Measurements from ENCODE around the gene F7.
"Not testable (repeated sequence)": the region's sequence is repeated elsewhere in the genome, so short reads cannot be mapped to it uniquely, and the experiment has no call there.

The F7 gene

DNA sequence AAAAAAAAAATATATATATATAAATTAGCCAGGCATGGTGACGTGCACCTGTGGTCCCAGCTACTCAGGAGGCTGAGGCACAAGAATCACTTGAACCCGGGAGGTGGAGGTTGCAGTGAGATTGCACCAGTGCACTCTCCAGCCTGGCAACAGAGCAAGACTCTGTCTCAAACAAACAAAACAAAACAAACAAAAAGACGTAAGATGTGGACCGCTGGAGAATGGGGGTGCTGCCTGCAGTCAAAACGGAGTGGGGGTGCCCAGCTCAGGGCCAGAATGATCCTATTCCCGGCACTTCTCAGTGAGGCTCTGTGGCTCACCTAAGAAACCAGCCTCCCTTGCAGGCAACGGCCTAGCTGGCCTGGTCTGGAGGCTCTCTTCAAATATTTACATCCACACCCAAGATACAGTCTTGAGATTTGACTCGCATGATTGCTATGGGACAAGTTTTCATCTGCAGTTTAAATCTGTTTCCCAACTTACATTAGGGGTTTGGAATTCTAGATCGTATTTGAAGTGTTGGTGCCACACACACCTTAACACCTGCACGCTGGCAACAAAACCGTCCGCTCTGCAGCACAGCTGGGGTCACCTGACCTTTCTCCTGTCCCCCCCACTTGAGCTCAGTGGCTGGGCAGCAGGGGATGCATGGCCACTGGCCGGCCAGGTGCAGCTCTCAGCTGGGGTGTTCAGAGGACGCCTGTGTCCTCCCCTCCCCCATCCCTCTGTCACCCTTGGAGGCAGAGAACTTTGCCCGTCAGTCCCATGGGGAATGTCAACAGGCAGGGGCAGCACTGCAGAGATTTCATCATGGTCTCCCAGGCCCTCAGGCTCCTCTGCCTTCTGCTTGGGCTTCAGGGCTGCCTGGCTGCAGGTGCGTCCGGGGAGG, at the start of gene F7:
Gene F7, plus strand, starts transcription at position 760 of the 889 bp plus-strand sequence. Its CDS starts 51 bp downstream, at position 811.
- DNase-seq (ENCODE audit: low spot score), result no peak

DNA sequence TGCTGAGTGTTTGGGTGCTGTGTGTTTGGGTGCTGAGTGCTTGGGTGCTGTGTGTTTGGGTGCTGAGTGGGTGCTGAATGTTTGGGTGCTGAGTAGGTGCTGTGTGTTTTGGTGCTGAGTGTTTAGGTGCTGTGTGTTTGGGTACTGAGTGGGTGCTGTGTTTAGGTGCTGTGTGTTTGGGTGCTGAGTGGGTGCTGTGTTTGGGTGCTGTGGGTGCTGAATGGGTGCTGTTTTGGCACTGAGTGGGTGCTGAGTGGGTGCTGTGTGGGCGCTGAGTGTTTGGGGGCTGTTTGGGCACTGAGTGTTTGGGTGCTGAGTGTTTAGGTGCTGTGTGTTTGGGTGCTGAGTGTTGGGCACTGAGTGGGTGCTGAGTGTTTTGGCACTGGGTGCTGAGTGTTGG, 48.5 kb upstream of the F7 start:
- DNase-seq (ENCODE audit: low spot score), result no peak

DNA sequence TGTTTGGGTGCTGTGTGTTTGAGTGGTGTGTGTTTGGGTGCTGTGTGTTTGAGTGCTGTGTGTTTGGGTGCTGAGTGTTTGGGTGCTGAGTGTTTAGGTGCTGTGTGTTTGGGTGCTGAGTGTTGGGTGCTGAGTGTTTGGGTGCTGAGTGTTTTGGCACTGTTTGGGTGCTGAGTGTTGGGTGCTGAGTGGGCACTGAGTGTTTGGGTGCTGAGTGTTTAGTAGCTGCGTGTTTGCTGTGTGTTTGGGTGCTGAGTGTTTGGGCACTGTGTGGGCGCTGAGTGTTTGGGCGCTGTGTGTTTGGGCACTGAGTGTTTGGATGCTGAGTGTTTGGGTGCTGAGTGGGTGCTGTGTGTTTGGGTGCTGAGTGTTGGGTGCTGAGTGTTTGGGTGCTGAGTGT, 48.0 kb upstream of the F7 start:
- DNase-seq (ENCODE audit: low spot score), result not testable (repeated sequence)

DNA sequence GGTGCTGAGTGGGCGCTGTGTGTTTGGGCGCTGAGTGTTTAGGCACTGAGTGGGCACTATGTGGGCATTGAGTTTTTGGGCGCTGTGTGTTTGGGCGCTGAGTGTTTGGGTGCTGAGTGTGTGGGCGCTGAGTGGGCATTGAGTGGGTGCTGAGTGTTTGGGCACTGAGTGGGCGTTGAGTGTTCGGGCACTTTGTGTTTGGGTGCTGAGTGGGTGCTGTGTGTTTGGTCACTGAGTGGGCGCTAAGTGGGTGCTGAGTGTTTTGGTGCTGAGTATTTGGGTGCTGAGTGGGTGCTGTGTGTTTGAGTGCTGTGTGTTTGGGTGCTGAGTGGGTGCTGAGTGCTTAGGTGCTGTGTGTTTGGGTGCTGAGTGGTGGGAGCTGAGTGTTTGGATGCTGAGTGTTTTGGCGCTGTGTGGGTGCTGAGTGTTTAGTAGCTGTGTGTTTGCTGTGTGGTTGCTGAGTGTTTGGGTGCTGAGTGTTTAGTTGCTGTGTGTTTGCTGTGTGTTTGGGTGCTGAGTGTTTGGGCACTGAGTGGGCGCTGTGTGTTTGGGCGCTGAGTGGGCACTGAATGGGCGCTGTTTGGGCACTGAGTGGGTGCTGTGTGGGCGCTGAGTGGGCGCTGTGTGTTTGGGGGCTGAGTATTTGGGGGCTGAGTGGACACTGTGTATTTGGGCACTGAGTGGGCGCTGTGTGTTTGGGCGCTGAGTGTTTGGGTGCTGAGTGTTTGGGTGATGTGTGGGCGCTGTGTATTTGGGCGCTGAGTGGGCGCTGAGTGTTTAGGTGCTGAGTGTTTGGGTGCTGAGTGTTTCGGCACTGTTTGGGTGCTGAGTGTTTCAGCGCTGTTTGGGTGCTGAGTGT, 47.2 kb upstream of the F7 start:
- DNase-seq (ENCODE audit: low spot score), result no peak

DNA sequence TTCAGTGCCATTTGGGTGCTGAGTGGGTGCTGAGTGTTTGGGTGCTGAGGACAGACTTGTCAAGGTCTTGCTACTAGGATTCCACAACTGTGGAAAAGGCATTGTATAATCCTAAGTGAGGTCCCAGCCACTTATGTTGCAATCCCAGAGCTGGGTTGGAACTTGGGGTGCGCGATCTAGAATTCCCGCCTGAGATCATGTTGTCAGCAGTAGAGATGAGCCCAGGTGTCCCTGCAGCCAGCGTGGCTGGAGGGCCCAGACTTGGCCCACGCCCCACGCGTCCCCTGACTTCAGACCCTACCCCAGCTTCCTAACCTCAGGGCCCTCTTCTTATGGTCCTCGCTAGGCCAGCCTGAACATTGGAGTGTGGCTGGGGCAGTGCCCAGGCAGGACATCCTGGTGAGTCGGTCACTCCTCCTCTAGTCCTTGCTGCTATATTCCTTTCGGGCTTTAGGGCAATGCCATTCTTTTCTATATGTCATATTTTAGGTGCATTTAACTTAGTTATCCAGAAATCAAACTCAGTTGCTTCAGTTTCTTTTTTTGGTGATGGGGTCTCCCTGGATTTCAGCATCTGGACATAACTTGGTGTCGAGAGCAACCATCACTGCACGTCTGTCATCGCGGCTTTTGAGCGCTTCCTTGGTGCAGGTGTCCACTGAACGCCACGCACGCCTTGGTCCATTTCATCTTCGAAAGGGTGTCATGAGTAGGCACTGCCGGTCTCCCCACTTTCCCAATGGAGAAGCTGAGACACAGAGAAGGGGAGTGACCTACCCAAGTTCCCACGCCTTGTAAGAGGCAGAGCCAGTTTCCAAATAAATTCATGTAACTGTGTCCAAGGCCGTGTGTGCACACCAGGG, 46.4 kb upstream of the F7 start:
- peak; percentile 15 for DNase-seq (ENCODE audit: low spot score)

DNA sequence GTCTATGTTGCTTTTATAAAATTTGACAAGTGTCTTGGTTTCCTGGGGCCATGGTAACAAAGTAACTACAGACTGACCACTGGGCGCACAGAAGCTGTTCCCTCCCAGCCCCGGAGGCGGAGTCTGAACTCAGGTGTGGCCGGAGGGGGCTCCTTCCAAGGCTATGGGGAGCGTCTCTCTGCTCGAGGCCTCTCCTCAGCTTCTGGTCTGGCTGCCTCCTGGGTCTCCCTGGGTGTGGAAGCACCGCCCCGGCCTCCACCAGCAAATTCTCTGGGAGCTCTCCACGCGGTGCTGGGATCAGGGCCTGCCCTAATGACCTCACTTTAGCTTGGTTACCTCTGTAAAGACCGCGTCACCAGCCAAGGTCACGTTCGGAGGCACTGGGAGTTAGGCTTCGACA, 45.7 kb upstream of the F7 start:
- DNase-seq (ENCODE audit: low spot score), result no peak

DNA sequence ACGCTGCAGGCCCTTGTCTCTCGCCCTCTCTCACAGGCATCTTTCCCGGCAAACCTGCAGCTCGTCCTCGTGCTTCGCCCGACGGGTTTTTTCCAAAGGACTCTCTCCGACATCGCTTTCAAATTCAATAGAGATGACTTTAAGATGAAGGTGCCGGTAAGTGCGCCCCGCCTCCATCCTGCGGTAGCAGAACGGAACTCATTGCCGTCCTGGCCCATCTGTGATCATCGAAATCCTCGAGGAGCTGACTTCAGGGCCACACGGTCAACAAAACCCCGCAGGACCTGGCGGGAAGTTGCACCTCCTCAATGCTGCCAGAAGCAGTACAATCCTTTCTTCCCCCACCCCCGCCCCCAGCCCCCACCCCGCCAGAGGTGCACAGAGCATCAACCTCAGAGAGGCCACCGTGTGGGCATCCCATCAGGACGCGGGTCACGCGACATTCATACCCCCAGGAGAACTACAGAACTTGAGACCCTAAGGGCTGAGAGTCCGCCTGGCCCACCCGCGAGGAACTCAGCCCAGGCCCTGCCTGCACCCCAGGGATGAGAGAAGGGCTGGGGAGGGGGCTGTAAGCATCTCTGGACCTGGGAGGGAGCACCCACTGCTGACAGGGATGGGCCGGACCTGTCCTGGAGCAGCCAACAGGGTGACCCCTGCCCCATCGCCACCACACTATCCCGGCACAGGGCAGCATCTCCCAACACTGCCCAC, 44.9 kb upstream of the F7 start:
- DNase-seq (ENCODE audit: low spot score), result no peak

DNA sequence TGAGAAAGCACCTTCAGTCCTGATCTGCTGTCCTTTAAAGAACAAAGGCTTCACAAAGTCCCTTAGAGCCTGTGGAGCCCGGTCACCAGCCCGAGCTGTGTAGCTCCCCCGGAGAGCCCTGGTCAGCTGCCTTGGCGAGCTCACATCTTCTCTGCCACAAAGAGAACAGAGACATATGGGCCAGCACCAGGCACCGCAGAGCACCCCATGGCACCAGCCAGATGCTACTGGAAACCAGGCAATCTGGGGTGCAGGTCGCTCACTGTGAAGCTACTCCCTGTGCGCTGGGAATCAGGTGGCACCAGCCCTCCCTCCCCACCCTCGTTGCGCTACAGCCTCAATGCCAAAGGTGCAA, 44.3 kb upstream of the F7 start:
- no peak for DNase-seq (ENCODE audit: low spot score)

DNA sequence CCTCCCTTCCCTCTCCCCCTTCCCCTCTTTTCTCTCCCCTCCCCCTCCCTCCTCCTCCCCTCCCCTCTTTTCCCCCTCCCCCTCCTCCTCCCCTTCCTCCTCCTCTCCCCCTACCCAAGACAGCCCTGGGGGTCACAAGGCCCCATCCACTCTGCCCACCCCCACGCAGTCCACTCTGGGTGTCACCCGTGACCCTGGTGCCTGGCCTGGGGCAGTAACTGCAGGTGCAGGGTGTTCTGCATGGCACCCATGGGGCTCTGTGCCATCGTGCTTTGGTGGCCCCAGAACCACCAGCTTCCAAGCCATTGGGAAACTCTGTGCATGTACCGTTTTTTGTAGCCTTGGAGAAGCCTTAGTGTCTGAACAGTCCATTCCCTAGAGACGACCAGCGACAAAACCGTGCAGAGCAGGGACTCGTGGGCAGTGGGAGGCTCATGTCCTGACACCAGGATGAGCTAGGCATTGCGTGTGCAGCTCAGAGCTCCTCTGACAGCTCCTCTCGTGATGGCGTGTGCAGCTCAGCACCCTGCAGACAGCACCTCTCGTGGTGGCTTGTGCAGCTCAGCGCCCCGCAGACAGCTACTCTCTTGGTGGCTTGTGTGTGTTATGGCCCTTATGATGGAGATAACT, 43.7 kb upstream of the F7 start:
- no peak for DNase-seq (ENCODE audit: low spot score)

DNA sequence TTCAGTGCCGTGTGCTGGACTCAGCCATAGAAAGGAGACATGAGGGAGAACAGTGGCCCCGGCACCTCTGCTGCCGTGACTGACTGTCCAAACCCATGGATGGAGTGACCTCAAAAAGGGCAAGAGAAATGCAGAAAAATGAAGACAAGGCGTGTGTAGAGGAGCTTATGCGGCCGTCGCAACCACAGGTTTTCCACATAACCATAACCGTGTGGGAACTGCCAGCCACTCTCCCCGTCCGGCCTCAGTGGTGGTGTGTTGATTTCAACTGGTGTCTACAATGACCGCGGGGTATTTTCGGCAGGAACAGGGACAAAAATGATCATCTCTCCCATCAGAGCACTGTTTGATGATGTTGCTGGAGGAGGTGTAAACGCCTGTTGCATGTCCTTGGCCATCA, 42.9 kb upstream of the F7 start:
- no peak for DNase-seq (ENCODE audit: low spot score)

DNA sequence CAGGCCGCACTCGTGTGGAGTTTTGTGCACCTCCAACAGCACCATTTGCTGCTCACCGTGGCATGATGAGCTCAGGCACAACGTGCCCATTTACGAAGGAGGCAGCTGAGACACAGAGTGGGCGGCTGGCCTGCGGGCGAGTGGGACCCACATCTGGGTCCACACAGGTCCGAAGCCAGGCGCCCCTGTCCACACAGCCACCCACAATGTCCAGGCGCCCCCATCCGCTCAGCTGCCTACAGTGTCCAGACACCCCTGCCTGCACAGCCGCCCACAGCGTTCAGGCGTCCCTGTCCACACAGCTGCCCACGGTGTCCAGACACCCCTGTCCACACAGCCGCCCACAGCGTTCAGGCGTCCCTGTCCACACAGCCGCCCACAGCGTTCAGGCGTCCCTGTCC, 42.5 kb upstream of the F7 start:
- no peak for DNase-seq (ENCODE audit: low spot score)

DNA sequence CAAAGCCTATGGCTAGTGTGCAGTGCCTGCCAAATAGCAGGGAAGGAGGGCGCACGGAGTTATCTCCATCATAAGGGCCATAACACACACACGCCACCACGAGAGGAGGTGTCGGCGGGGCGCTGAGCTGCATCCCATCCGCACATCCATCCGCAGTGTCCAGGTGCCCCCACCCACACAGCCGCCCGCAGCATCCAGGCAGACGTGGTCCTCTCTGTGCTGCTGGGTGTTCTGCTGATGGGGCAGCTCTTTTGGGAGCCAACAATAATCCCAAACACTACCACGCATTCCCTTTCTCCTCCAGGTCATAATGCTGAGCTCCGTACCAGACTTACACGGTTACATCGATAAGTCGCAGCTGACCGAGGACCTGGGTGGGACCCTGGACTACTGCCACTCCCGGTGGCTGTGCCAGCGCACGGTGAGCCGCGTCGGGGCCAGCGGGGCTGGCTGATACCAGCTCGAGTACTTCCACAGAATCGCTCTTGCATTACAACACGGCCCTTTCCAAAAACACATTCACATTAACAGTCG, 41.5 kb upstream of the F7 start:
- no peak for DNase-seq (ENCODE audit: low spot score)

DNA sequence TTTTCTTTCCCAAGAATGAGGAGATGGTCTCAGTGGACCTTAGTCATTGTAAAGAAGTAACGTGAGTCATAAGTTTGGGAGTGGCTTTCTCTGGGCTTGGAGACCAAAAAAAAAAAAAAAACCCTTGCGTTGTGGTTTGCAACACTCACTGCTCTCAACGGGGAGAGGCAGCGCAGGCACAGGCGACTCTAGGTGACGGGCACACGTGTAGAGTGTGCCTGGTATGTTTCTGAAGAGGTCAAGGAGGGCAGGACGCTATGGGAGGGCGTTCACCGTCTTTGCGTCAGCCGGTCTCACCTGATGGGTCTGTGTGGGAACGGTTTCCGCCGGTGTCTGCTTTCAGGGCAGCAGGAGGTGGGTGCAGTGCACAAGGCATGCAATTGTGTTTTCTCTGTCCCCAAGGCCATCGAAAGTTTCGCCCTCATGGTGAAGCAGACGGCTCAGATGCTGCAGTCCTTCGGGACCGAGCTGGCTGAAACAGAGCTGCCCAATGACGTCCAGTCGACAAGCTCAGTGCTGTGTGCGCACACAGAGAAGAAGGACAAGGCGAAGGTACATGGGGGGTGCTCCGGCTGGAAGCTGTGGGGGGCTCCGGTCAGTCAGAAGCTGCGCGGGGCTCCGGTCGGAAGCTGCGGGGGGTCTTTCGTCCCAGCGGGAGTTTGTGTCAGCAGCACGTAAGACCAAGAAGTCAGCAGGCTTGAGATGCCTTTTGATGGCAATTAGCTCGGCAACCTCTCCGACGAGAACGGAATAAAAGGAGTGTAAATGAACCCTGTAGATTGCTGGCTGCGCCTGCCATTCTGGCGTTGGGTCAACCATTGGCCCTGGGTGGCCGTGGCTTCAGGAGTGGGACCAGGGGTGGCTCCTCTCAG, 40.8 kb upstream of the F7 start:
- peak; percentile 34 for DNase-seq (ENCODE audit: low spot score)

DNA sequence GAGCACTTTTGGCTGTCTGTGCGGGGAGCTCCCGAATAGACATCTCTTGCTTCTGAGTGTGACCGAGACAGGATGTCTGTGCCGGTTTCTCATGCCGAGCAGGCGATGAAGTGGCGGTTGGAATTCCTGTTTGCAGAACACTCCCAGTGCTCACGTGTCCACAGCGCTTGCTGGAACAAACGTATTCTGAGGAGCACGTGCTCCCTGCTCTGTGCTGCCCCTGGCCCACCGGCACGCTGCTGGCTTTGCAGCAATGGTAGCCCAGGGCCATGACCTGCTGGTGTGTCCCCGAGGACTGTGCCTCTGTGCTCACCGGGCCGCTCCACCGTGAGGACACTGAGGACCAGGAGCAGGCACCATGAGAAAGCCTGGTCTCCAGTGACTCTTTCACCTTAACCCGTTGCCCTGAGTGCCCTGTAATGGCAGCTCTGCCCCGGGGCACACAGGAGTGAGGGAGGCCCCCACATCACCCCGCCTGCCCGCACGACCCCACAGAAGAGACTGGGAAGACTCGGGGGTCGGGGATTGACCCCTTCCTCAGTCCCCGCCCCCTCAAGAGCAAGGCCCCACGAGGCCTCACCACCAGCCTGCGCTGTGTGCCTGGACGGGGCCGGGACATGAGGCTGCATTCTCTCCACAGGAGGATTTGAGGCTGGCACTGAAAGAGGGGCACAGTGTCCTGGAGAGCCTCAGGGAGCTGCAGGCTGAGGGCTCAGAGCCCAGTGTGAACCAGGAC, 40.0 kb upstream of the F7 start:
- DNase-seq (ENCODE audit: low spot score), result no peak

DNA sequence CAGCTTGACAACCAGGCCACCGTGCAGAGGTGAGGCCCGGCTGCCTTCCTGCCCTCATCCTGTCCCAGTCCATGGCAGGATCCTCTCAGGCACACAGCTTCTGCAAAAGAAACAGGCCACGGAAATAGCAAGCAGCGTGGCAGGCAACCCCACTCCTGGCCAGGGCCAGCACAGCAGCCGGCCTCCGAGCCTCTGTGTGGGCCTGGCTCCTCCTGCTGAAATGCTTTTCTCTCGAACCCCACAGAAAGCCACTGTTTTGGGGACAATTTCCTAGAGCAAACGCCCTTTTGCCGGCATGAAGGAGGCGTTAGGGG, 39.5 kb upstream of the F7 start:
- no peak for DNase-seq (ENCODE audit: low spot score)

DNA sequence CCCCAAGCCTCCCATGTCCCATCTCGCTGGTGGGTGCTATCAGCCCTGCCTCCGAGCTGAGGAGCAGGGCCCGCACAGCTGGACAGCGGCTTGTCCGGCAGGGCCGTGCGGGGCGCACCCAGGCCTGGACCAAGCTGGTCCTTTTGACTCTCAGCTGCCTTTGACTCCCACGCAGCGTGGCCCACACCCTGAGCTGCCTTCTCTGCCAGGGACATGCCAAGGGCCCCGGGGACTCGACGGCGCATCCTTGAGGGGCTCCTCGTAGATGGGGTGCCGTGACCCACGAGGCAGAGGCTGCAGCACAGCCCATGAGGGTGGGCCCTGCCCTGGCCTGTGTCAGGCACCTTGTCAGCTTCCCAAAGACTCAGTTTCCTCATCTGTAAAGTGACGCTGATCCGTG, 38.8 kb upstream of the F7 start:
- DNase-seq (ENCODE audit: low spot score), result no peak

DNA sequence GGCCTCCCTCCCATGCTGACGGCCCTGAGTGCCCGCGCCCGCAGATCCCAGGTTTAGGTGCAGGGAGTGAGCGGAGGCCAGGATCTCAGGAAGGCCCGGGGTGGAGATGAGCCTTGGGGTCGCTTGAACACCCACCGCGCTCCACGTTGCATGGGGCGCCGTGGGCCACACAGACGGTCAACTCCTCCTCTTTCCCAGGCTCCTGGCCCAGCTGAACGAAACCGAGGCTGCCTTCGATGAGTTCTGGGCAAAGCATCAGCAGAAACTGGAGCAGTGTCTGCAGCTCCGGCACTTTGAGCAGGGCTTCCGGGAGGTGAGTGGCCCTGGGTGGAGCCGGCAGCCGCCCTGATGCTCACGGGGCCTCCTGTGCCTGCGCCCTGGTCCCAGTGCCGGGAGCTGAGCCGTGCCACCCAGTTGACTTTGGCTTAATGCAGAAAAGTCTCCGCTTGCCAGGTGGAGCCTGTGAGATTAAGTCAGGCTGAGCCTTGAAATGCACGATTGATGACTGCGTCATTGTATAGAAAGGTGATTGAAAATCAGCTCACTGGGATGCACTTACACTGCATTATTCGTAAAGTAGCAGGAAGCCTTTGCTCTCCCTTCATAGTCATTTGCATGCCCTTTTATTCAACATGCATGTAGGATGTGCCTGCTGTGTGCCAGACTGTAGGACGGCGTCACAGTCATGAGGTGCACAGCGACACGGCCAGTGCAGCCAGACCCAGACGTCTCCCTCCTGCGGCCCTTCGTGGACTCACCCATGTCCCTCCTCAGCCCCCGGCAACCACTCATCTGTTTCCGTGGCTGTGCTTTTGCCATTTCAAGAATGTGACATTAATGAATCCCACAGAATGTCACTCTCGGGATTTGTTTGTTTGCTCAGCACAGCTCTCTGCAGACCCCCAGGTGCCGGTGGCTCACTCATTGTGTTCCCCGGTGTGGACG, 35.5 kb upstream of the F7 start:
- DNase-seq (ENCODE audit: low spot score), result no peak

DNA sequence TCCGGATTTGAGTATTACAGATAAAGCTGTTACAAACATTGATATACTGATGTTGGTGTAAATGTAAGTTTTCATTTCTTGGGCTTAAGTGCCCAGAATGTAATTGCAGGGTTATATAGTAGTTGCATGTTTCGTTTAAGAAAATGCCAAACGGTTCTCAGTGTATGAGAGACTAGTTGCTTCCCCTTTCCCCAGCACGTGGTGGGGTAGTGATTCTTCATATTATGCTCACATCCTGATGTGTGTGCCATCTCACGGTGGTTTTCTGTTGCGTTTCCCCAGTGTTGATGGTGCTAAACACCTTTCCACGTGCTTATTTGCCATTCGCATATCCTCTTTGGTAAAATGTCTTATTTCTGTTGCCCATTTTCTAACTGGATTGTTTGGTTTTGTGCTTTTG, 34.7 kb upstream of the F7 start:
- no peak for DNase-seq (ENCODE audit: low spot score)
